Prostate gland (tissue), 2 donors: ENCODE measurements around the gene OR52I1. TPM values are rescaled to one million over a fixed set of nuclear protein-coding genes. Genes with fewer than 3 reads are reported as not detected.

Experiments used
- DNase-seq: peaks from one replicate; pipeline ENCODE4 v3.0.0-alpha.2; 2019; ENCODE audit warnings: low spot score
- H3K27ac ChIP-seq, 2 donors: fragments of 200-600 bp; sonication (generic); 2 replicates each; pipeline ENCODE4 v1.5.1; 2017 to 2019
- H3K27me3 ChIP-seq: fragments of 200-600 bp; sonication (generic); replicated peaks from 2 replicates; pipeline ENCODE4 v1.5.1; 2019; ENCODE audit not compliant: insufficient read depth
- H3K36me3 ChIP-seq, 2 donors: fragments of 200-600 bp; sonication (generic); 1 replicate in 1 of 2; 2 replicates in 1 of 2; pipeline versions ENCODE4 v1.5.1 to v1.8.1; 2017 to 2019
- H3K4me1 ChIP-seq: fragments of 200-600 bp; sonication (generic); replicated peaks from 2 replicates; pipeline ENCODE4 v1.5.1; 2019
- H3K4me3 ChIP-seq, 2 donors: fragments of 200-600 bp; sonication (generic); 2 replicates each; pipeline ENCODE4 v1.5.1; 2017 to 2019
- H3K9me3 ChIP-seq: fragments of 200-600 bp; sonication (generic); 2 replicates; pipeline ENCODE4 v1.5.1; 2017
- CTCF ChIP-seq, 4 experiments: fragments of 200-600 bp in 2 of 4; fragments of 450-650 bp in 2 of 4; sonication (generic) in 2 of 4; IDR thresholded peaks; 1 replicate in 3 of 4; 2 replicates in 1 of 4; pipeline ENCODE4 v1.5.1; 2016 to 2019; ENCODE audit warnings: antibody characterized with exemption in 4 of 4, mild to moderate bottlenecking in 2 of 4, moderate library complexity in 2 of 4
- POLR2A ChIP-seq: fragments of 450-650 bp; IDR thresholded peaks from one replicate; pipeline ENCODE4 v1.6.1; 2016; ENCODE audit warnings: antibody characterized with exemption, mild to moderate bottlenecking
- POLR2AphosphoS5 ChIP-seq: sonication (generic); formaldehyde crosslinking; IDR thresholded peaks from one replicate; pipeline ENCODE4 v1.6.1; 2017; ENCODE audit warnings: antibody characterized with exemption
- WGBS: methylation state at CpG from one replicate; pipeline ENCODE4 v1.1.5; 2018; 5-methylcytosine and 5-hydroxymethylcytosine counted together
- intact Hi-C: fragments of 100-400 bp; cut with DNase I; formaldehyde crosslinking; loops from one replicate; pipeline ENCODE4 v1.14.2; 2022
- total RNA-seq, 2 donors: library from RNA; depleted of rRNA; stranded (reverse); fragments of >200 nt; gene quantifications; one replicate each; pipeline ENCODE4 v1.1.0, GENCODE V29; 2016

The OR52I1 gene
- total RNA-seq, 2 donors from 2014 or later: not detected

GRCh38 chr11:4559527-4560440 lies 34.1 kb upstream of the OR52I1 start:
- DNase-seq: no peak
- Histone ChIP-seq H3K4me1 (peaks cover 3% of the 10 kb centered on the region), H3K4me3 (no peak overlapping the region), H3K27me3 (no peaks in the 10 kb centered on the region), H3K27ac (peak overlapping the region in 1 of 2 donors; percentile 14), H3K9me3 (no peaks in the 10 kb centered on the region), H3K36me3 (no peaks in the 10 kb centered on the region)
- no peak for TF ChIP-seq POLR2AphosphoS5
- TF ChIP-seq CTCF (IDR thresholded peaks at IDR 0.05): no peak
- no peak for TF ChIP-seq POLR2A
- 57% methylated on average over 6 of the region's 8 CpGs for WGBS
- intact Hi-C loops: no loop called here

- Histone ChIP-seq H3K27me3 (no peaks in the 10 kb centered on the region), H3K4me1 (peaks cover 3% of the 10 kb centered on the region), H3K36me3 (no peaks in the 10 kb centered on the region), H3K27ac (no peak overlapping the region), H3K4me3 (no peak overlapping the region), H3K9me3 (no peaks in the 10 kb centered on the region)
- WGBS: 44% methylated on average over 1 of the region's 1 CpG
- no peak for DNase-seq
- TF ChIP-seq CTCF (IDR thresholded peaks at IDR 0.05) (no peak), POLR2A (no peak), POLR2AphosphoS5 (no peak)
- intact Hi-C loops: no loop called here
These were observed 33.4 kb upstream of the OR52I1 start for GRCh38 chr11:4560467-4560866.

- TF ChIP-seq POLR2A: no peak
- TF ChIP-seq CTCF (IDR thresholded peaks at IDR 0.05): no peak
- no peak for TF ChIP-seq POLR2AphosphoS5
- WGBS: 78% methylated on average over 3 of the region's 3 CpGs
- no peaks in the 10 kb centered on the region for H3K4me1 ChIP-seq
- no peak overlapping the region for H3K27ac ChIP-seq
- H3K27me3 ChIP-seq: no peaks in the 10 kb centered on the region
- H3K9me3 ChIP-seq: no peaks in the 10 kb centered on the region
- DNase-seq: no peak
- H3K4me3 ChIP-seq: no peak overlapping the region
- intact Hi-C loops: no loop called here
- H3K36me3 ChIP-seq: no peaks in the 10 kb centered on the region
These were observed 28.5 kb upstream of the OR52I1 start for GRCh38 chr11:4565371-4565770.

- Histone ChIP-seq H3K9me3 (no peaks in the 10 kb centered on the region), H3K27ac (no peak overlapping the region), H3K27me3 (no peaks in the 10 kb centered on the region), H3K4me3 (no peak overlapping the region), H3K36me3 (no peaks in the 10 kb centered on the region), H3K4me1 (no peaks in the 10 kb centered on the region)
- 94% methylated on average over 18 of the region's 18 CpGs for WGBS
- DNase-seq: no peak
- TF ChIP-seq POLR2AphosphoS5: no peak
- TF ChIP-seq CTCF (IDR thresholded peaks at IDR 0.05): no peak
- no peak for TF ChIP-seq POLR2A
- intact Hi-C loops: no loop called here
These were observed 24.8 kb upstream of the OR52I1 start for GRCh38 chr11:4569075-4569474.

- Histone ChIP-seq H3K27ac (no peak overlapping the region), H3K9me3 (no peaks in the 10 kb centered on the region), H3K36me3 (no peaks in the 10 kb centered on the region), H3K4me3 (no peak overlapping the region), H3K27me3 (no peaks in the 10 kb centered on the region), H3K4me1 (no peaks in the 10 kb centered on the region)
- intact Hi-C loops: no loop called here
- no peak for DNase-seq
- 52% methylated on average over 3 of the region's 3 CpGs for WGBS
- TF ChIP-seq POLR2A (no peak), POLR2AphosphoS5 (no peak), CTCF (IDR thresholded peaks at IDR 0.05) (no peak)
These were observed 17.0 kb upstream of the OR52I1 start for GRCh38 chr11:4576880-4577279.
